Measurements from ENCODE around the gene ZNF556. TPM values are rescaled to one million over a fixed set of nuclear protein-coding genes. Genes with fewer than 3 reads are reported as not detected.

Gene ZNF556
- total RNA-seq, 1 donor from 2014 or later, result not detected

- DNase-seq (ENCODE audit: low spot score), result no peak
- TF ChIP-seq CTCF (IDR thresholded peaks at IDR 0.05; ENCODE audit: unreplicated experiment), result no peak
- Mint-ChIP-seq H3K4me3 (ENCODE audit: unreplicated experiment) (no peak overlapping the region), H3K27ac (ENCODE audit: unreplicated experiment) (no peak overlapping the region), H3K36me3 (ENCODE audit: low read depth, unreplicated experiment) (peaks cover 43% of the 10 kb centered on the region), H3K4me1 (ENCODE audit: unreplicated experiment) (no peaks in the 10 kb centered on the region), H3K9me3 (ENCODE audit: unreplicated experiment) (peaks cover 13% of the 10 kb centered on the region), H3K27me3 (ENCODE audit: unreplicated experiment) (peaks cover 9% of the 10 kb centered on the region)
These were observed 43.5 kb upstream of the ZNF556 start for GRCh38 chr19:2823646-2824045.

DNA sequence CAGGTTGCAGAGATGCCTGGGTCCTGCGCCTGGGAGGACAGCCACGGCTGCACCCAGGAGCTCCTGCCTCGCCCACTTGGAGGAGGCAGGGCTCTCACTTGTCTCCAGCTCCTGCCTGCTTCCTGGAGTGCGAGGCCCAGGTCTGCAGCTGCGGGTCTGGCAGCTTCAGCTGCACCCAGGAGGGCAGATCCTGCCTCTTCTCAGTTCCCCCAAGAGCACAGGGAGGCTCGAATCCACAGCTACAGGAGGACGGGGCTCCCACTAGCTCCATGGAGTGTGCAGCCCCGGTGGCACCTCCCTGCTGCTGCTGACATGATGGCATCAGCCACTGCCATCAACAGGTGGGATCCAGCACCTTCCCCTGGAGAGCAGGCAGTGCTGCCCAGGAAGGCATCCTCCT is 43.0 kb upstream of the ZNF556 start:
- TF ChIP-seq CTCF (IDR thresholded peaks at IDR 0.05; ENCODE audit: unreplicated experiment), result no peak
- H3K4me3 Mint-ChIP-seq (ENCODE audit: unreplicated experiment), result peak overlapping the region; percentile 52
- H3K4me1 Mint-ChIP-seq (ENCODE audit: unreplicated experiment), result no peaks in the 10 kb centered on the region
- peaks cover 14% of the 10 kb centered on the region for H3K9me3 Mint-ChIP-seq (ENCODE audit: unreplicated experiment)
- no peak overlapping the region for H3K27ac Mint-ChIP-seq (ENCODE audit: unreplicated experiment)
- peaks cover 9% of the 10 kb centered on the region for H3K27me3 Mint-ChIP-seq (ENCODE audit: unreplicated experiment)
- no peak for DNase-seq (ENCODE audit: low spot score)
- peaks cover 46% of the 10 kb centered on the region for H3K36me3 Mint-ChIP-seq (ENCODE audit: low read depth, unreplicated experiment)

DNA sequence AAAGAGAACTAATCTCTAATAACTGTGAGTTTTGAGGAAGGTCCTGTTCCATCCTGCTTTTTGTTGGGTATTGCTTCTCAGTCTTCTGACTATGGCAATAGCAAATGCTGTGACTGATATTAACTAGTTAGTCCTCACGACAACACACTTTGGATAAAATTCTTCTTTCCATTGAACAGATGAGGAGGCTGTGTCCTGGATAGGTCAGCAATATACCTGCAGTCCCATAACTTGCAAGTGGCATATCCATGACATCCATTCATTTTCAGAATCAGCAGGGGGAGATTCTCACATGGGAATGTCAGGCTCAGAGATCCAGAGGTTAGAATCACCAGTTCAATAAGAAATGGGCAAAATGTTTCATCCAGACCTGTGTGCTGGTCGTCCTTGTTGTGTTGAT is 40.1 kb upstream of the ZNF556 start:
- H3K27me3 Mint-ChIP-seq (ENCODE audit: unreplicated experiment), result peaks cover 2% of the 10 kb centered on the region
- peaks cover 17% of the 10 kb centered on the region for H3K9me3 Mint-ChIP-seq (ENCODE audit: unreplicated experiment)
- no peak for TF ChIP-seq CTCF (IDR thresholded peaks at IDR 0.05; ENCODE audit: unreplicated experiment)
- H3K4me3 Mint-ChIP-seq (ENCODE audit: unreplicated experiment), result peak overlapping the region; percentile 75
- H3K27ac Mint-ChIP-seq (ENCODE audit: unreplicated experiment), result no peak overlapping the region
- H3K36me3 Mint-ChIP-seq (ENCODE audit: low read depth, unreplicated experiment), result peaks cover 61% of the 10 kb centered on the region
- no peak for DNase-seq (ENCODE audit: low spot score)
- H3K4me1 Mint-ChIP-seq (ENCODE audit: unreplicated experiment), result no peaks in the 10 kb centered on the region

GRCh38 chr19:2827840-2828489 is 39.2 kb upstream of the ZNF556 start:
- H3K4me3 Mint-ChIP-seq (ENCODE audit: unreplicated experiment), result peak overlapping the region; percentile 84
- TF ChIP-seq CTCF (IDR thresholded peaks at IDR 0.05; ENCODE audit: unreplicated experiment), result no peak
- H3K27ac Mint-ChIP-seq (ENCODE audit: unreplicated experiment), result no peak overlapping the region
- DNase-seq (ENCODE audit: low spot score), result no peak
- no peaks in the 10 kb centered on the region for H3K4me1 Mint-ChIP-seq (ENCODE audit: unreplicated experiment)
- H3K27me3 Mint-ChIP-seq (ENCODE audit: unreplicated experiment), result peaks cover 3% of the 10 kb centered on the region
- H3K9me3 Mint-ChIP-seq (ENCODE audit: unreplicated experiment), result peaks cover 23% of the 10 kb centered on the region
- peaks cover 69% of the 10 kb centered on the region for H3K36me3 Mint-ChIP-seq (ENCODE audit: low read depth, unreplicated experiment)

- Mint-ChIP-seq H3K9me3 (ENCODE audit: unreplicated experiment) (peaks cover 51% of the 10 kb centered on the region), H3K4me3 (ENCODE audit: unreplicated experiment) (peak overlapping the region; percentile 92), H3K27ac (ENCODE audit: unreplicated experiment) (no peak overlapping the region), H3K36me3 (ENCODE audit: low read depth, unreplicated experiment) (peaks cover 66% of the 10 kb centered on the region), H3K4me1 (ENCODE audit: unreplicated experiment) (no peaks in the 10 kb centered on the region), H3K27me3 (ENCODE audit: unreplicated experiment) (peaks cover 13% of the 10 kb centered on the region)
- no peak for TF ChIP-seq CTCF (IDR thresholded peaks at IDR 0.05; ENCODE audit: unreplicated experiment)
- no peak for DNase-seq (ENCODE audit: low spot score)
These were observed 32.8 kb upstream of the ZNF556 start for GRCh38 chr19:2834294-2834871.

Measured in endothelial cell (in vitro differentiated cells).